Retina (tissue), 1 donor: Measurements from ENCODE around the gene VPS41.
A peak's percentile ranks its signal among the peaks of the same experiment; 100 is the strongest.

ENCODE experiments used
- DNase-seq: peaks from one replicate; pipeline ENCODE4 v3.0.0-alpha.2; 2016

The VPS41 gene

DNA sequence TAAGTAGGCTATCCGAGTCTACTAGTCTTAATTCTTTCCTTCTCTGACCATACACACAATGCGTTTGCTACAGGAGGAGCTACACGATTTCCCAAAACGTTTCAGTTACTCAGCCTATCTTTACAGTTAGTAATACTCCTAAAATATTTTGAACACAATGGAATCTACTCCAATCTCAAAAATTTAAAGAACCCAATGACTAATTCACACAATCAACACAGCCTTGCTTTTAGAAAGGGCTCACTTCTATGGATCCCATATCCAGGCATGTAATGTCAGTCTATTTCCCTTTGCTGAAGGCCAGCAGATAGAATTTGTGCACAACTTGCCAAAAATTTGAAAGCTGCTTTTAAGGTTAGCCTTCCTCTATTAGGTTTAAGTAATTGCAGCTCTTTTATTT is 107.2 kb downstream of the VPS41 start:
- DNase-seq, result no peak

DNA sequence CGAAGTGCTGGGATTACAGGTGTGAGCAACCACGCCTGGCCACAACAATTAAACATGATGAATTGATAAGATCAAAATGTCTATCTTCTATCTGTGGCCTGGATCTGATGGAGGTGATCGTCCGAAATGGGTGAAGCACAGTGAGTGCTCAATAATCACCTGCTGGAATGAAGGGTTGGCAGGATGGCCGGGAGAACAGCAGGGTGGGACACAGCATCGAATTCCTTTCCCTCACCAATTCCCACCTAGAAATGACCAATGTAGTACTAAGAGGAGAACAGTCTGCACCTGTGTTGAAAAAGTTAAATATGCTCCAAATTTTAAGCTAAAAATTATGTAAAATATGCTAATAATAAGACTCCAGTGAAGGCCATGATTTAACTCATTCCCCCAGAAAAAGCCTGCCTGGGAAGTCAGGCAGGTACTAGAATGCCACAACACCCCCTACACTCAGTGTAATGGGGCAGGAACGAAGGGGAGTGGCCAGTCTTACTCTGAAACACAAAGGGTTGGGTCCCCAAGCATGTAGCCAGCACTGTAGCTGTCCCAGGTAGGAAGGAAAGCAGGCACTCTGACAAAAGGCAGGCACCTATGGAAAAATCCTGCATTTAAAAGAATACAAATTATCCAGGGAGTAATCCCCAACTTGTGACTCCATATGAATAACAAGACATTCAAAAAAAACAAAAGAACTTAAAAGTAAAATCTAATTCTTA is 110.3 kb downstream of the VPS41 start:
- no peak for DNase-seq

DNA sequence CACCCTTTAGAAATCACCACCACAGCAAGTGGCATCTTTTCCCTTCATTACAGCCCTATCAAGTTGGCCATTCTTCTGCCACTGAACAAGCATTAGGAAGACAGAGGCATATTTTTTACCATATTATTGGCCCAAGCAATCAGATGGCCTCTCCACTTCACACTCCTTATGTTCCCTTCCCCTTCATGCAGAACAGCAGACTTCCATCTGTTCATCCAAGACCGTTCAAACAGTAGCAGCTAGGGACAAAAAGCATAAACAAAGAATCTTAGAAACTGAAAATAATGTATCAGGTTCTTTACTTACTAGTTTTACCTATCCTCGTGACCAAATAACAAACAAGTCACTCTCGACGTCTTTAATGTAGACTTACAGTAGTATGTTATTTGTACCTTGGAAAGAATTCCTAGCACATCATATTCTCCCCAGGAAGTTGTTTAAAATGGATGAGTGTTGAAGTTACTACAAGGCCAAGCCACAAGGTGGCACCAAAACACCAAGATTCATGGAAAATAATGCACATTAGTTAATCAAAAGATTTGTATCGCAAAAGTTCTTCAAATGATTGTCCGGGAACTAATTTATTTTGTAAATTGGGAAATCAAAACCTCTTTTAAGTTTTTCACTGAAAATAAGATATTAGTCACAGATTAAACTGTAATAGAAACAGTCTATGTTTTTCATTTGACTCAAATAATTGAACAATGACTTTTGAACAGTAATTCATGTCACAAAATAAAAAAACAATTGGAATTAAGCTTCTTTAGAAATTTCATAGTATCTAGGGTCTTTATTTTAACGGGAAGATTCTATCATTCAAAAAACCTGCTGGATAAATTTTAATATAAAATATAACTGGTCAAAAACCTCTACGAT is 112.1 kb downstream of the VPS41 start:
- DNase-seq, result peak; percentile 44

DNA sequence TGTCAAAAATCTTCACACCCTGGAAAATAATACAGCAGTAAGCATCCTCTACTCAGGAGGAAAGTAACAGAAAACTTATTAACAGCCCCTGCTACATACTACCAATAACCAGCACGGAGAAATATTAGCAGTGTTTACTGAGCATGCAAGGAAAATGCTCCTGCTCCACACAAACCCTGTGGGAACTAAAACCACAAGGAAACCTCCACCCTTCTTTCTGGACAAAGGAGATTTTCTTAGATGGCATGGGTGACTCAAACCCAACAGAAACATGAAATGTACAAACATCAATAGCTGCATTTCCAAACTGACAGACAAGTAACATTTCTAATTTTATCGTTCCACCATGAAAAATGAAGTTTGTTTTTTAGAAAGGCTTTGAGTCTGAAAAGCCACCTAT is 113.4 kb downstream of the VPS41 start:
- no peak for DNase-seq

DNA sequence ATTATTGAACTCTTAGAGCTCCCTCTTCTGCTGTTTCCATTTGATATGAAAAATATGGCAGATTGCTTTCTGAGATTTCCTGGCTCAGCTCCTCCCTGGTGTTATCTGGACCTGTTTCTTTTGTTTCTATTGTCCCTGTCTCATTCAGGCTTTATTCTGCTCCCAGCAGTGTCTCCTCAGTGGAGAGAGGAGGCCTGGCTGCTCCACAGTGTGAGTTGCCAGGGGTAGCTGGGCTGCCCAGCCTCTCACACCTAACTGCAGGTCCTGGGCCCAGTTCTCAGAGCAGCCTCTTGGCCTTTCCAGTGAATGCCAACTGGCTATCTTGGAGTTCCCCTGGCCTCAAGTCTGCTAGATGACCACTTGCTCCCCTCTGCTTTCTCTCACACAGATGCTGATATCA is 127.0 kb downstream of the VPS41 start:
- DNase-seq, result no peak

DNA sequence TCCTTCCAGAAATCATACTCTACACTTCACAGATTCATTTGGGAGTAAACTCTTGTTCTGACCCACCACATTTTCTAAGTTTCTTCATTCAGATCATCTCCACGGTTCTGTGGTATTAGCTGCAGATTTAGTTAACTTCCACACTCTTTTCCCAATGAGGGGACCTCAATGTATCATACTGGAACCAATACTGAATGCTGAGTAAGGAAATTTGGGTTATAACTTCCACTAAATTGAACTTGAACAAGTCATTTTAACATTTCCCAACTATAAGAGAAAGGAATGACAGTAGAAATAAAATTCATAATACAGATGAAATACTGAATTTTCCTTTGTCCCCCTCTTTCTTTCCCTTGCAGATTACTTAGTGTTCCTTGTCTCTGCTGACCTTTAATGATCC is 131.4 kb downstream of the VPS41 start:
- DNase-seq, result no peak

DNA sequence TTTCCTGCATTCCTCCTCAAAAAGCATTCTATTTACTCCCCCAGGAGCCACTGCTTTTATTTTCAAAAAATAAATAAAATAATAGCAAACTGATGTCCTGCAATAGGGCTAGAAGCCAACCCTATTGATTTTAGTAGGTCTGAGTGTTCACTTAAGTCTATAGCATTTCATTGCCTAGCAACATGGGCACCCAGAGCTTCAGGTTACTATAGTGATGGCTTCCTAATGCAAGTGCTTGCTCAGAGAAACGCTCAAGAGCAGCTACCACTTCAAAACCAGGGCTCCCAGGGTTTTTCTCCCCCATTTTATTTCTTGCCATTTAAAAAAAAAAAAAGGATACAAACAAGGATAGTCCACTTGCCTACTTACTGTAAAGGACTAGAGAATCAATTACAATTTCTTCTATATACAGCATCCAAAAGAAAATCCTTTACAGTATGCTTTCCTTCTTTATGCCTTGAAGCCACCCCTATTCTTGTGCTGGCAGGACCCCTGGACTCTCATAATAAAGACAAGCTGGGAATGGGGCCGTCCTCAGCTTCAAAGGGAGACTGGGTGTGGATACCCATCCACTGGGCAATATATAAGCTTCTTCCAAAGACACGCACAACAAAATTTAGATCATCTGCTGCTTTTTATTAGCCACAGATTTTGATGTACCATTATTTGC is 133.3 kb downstream of the VPS41 start:
- peak; percentile 58 for DNase-seq

DNA sequence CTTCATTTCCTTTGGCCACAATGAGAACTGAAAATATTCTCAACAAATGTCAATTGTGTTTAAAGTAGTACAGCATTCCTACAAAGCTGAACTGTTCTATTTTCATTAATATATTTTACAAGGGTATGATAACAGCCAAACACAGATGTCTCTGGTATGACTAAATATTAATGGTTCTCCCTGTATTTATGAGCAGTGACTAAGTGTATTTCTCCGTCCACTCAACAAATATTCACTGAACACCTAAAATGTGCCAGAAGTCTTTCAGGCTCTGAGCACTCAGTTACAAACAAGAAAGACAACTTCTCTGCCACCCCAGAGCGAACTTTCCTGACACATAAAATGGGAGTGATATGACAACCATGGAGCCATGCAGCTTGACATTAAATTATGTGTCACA is 135.6 kb downstream of the VPS41 start:
- no peak for DNase-seq

DNA sequence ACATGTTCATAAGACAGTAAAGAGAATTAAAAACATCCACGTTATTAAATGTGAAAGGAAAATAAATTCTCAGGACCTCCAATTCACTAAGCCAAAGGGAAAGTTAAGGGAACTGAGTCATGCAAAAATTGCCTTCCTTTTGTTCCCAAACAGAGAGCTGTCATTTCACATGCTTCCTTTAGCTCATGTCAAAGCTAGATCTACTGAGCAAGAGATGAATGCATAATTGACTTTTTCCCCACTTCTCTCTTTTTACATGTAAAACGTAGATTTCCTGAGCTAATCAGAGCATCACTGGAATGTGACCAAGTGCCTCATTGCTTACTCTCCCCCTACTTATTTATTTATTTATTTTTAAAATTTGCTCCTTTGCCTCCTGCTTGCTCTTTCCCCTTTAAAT is 148.8 kb downstream of the VPS41 start:
- no peak for DNase-seq

DNA sequence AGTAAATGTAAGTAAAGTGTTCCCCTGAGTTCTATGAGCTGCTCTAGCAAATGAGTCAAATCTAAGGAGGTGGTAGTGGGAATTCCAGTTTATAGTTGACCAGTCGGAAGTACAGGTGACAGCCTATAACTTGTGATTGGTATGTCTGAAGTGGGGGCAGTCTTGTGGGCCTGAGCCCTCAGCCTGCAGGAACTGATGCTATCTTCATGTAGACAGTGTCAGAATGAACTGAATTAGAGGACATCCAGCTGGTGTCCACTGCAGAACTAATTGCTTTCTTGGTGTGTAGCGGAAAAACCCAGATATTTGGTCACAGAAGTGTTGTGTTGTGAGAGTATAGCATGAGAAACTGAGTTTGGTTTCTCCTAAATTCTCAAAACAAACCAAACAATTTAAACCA is 150.0 kb downstream of the VPS41 start:
- DNase-seq, result no peak

DNA sequence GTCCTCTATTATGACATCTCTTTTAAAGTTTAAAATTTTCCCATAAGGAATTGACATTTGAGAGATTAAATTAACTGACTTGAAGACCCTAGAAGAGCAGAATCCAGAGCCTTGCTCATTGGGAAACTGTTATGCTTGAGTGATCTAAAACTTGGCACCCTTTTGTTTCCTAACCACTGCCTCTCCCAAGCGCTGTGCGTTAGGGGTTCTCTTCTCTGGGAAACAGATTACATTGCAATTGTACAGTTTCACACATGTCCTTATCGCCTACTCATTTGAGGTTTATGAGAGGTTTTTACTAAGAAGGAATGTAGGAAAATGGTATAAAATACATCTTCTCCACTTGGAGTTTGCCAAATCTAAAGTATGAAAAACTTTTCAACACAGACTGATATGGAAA is 151.1 kb downstream of the VPS41 start:
- no peak for DNase-seq

DNA sequence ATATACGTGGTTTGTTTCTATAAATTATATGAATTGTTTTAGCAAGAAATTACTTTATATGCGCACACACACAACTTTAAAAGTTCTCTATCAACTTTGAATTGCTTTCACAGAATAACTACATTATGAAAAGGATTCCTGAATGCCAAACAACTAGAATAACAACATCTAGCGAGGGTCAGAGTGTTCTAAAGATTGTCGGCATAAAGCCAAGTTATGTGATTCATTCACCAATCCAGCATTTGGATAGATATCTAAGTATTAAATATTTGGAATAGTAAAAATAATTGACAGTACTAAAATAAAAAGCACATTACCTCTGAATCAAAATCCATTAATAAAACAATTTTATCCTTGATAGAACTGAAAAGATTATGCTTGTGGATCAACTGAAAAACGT is 152.5 kb downstream of the VPS41 start:
- DNase-seq, result no peak

DNA sequence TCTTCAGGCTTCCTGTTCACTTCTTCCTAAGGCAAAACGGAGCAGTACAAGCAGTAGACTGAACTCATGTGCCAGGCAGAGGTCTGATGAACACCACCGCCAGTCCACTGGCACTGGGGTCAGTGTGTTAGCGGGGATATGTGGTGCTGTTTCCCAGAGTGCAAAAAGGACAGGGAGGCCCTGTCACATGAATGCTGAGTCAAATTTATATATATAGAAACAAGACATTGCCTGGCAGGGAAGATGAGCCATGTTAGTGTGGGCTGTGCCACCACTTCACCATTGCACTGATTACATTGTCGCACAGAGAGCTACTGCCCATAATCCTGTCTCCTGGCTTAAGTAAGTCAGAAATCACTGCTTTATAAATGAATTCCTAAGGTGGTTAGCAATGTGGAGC is 155.6 kb downstream of the VPS41 start:
- DNase-seq, result no peak

DNA sequence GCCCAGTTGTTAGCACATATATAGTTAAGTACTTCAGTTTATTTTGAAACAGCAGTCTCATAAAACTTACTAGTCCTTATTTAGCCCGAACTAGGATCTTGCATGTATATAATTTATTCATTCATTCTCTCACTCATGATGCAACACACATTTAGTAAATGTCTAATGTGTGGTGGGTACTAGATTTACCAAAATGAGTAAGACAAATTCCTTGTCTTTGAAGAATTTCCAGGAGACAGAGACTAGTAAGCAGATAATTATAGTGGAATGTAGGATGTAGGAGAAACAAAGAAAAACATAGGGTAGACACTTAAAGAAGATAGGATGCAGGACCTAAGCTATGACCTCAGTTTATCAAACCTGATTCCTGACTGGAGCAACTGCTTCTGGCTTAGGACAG is 157.6 kb downstream of the VPS41 start:
- no peak for DNase-seq

DNA sequence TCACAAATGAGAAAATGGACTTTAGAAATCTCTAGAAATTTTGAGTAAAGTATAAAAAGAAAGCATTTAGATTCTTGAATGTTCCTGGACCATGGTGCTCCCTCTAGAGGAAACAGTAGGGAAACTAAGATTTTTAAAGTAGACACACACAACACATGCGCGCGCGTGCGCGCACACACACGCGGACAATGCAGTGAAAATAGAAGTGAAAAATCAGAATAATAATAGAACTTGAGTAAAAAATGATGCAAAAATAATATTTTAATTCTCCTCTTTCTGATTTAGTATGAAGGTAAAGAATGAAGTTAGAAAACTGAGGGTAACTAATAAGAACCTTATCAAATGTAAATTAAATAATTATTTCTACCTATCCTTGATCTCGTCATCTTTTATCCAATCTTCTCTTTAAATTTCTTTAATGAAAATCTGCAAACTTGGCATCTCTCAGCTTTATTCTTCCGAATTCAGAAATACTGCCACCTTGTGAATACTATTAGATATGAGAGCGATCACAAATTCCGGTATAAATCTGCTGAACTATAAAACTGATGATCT is 160.9 kb downstream of the VPS41 start:
- DNase-seq, result no peak

DNA sequence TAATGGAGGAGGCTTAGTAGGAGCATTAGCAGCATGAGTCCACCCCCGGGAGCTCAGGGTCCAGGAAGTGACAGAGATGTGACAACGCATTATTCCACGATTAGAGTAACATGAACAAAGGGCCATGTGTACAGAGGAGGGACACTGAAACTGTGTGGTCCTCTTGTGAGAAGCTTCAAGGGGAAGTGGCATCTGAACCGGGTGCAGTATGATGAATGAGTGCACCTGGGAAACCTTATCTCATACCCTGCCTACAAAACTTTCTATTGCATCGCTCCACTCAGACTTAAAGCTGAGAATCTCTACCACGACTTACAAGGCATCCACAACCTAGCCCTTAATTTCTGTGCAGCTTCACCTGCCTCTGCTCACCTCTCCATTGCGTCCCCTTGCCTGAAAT is 162.6 kb downstream of the VPS41 start:
- no peak for DNase-seq

DNA sequence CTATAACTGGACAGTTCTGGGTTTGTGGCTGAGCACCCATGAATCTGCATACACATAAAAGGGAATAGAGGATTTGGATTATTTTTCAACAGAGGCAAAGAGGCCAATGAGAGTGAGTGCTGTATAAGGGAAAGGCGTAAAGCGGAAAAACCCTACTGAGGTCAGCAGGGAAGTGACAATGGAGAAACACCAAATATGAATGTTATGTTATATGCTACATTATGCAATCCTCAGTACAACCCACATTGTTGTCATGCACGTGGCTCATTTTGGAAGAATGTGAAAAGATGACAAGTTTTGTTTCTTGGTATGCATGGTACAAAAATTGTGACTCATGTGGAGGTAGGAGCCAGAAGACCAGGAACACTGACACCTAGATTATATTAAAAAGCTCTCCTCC is 164.2 kb downstream of the VPS41 start:
- DNase-seq, result no peak

DNA sequence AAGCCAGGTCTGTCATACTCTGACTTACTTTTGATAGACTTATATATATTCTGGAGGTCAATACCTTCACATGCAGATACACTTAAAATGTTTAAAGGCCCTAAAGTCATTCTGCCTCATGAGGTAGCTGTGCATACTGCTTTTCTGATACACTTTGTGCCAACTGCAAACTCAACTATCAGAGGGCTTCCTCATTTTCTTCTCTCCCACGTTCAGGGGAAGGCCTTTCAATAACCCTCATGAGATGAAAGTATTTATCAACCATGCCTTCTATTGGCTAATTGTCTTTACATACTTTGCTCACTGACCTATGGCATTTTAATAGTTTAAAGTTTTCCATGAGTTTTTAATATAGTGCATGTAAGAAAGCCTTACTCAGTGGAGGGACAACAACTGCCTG is 165.1 kb downstream of the VPS41 start:
- no peak for DNase-seq

DNA sequence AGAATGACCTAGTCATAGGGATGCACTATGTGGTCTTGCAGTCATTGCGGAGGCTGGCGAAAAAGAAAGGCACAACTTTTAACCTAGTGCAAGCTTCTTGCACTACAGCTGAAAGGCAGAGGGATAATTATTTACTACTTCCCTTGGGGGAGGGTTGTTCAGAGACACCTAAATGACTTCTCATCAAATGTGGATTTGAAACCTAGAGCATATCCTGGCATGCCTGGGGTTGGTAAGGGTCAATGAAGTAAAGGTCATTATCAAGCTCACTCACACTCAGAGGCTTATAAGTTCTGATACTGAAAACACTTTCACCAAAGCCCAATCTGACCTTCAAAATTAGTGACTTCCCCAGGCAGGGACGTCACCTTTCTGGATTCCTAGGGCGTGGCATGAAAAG is 168.9 kb downstream of the VPS41 start:
- no peak for DNase-seq

DNA sequence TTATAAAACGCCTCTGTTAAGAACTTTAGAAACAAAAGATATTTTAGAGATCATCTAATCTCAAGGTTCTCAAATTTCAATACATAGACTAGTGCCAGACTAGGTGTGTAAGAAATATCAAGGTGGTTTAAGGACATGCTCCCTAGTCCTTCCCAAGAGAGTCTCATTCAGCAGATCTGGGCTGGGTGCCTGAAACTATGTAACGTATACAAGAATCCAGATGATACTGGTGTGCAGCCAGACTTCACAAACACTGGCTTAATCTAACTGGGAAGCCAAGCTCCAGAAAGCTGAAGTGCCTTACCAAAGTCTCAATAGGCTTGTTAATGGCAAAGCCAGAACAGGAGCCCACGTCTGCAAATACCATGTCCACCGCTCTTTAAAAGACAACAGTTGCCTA is 172.9 kb downstream of the VPS41 start:
- no peak for DNase-seq

DNA sequence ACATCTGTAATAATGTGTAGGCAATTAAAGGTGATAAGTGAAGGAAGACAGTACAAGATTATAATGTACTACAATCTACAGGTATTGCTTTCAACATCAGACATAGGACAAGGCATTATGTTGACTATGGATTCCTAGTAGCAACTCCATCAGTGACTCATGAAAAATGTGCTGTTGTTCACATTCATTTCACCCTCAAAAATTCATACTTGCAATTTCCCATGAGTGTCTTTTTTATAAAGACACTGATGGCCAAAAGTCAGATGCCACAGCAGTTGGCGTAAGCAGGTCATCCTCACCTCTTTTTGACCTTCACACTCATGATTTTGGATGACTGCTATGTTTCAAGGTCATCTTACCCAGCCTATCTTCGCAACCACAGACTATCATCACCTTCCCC is 177.8 kb downstream of the VPS41 start:
- no peak for DNase-seq

DNA sequence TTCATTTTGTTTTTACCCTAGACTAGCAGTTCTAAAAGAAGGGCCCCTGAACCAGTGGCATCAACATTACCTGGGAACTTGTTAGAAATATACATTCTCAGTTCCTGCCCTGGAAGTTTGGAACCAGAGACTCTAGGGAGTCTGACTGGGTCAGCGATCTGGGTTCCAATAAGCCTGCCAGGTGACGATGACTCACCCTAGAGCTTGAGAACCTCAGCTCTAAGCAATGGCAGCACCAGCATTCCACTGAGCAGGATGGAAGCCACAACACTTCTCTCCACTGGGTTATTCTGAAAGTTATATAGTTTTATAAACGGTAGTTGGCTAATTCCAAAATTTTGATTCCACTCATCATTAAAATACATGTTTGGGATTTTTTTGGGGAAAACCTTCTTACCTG is 180.8 kb downstream of the VPS41 start:
- no peak for DNase-seq

DNA sequence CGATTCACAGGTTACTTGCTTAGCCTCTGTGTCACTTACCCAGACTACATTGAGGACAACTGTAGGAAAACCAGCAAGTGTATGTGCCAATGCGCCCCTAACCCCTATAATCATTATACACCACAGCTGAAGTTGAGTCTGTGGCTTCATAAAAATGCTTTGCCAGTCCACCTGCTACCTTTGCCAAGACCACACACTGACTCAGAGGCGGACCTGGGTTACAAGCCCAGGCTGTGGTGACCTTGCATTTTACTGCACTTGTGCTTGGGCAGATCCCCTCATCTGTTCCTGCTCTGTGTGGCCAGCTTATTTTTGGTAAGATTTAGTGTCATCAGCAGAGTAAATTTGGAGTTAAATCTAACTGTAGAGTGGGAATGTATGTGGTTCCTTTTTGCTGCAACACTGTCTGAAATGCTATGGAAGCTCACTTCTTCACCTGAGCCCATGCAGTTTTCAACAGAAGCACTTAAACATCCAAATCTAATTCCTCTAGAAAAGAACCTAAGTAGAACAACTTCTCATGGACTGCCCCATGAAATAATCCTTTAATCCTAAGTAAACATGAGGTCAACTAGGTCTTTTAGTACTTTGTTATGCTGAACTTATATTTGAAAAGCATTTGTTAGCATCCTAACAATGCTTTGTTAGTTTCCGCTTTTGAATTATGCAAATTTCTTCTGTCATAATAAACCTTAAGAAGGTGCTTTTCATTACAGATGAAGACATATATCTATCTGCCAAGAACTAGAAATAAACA is 181.6 kb downstream of the VPS41 start:
- no peak for DNase-seq
